Immature natural killer cell (primary cell): ENCODE measurements around the gene SLC24A3. TPM values are rescaled to one million over a fixed set of nuclear protein-coding genes. Genes with fewer than 3 reads are reported as not detected.
A peak's percentile ranks its signal among the peaks of the same experiment; 100 is the strongest.

Experiments
- DNase-seq, 3 donors: peaks; one replicate each; pipeline ENCODE4 v3.0.0; 2022; ENCODE audit warnings: mixed read lengths in 1 of 3
- H3K27ac Mint-ChIP-seq, 6 donors: one replicate each; pipeline ENCODE4 v1.8.0; 2020; ENCODE audit warnings: mixed read lengths in 6 of 6, mild to moderate bottlenecking in 5 of 6, inconsistent platforms in 4 of 6, moderate library complexity in 3 of 6
- H3K27me3 Mint-ChIP-seq, 3 donors: one replicate each; pipeline ENCODE4 v1.8.0; 2020 to 2021; ENCODE audit warnings: low read depth in 3 of 3, mild to moderate bottlenecking in 3 of 3, mixed read lengths in 3 of 3, moderate library complexity in 3 of 3, inconsistent platforms in 1 of 3
- H3K36me3 Mint-ChIP-seq, 3 donors: one replicate each; pipeline ENCODE4 v1.8.0; 2020; ENCODE audit warnings: mixed read lengths in 3 of 3, inconsistent platforms in 2 of 3, mild to moderate bottlenecking in 2 of 3
- H3K4me1 Mint-ChIP-seq, 2 donors: one replicate each; pipeline ENCODE4 v1.8.0; 2020; ENCODE audit warnings: inconsistent platforms in 2 of 2, mild to moderate bottlenecking in 2 of 2, mixed read lengths in 2 of 2, moderate library complexity in 1 of 2
- H3K4me3 Mint-ChIP-seq, 5 donors: one replicate each; pipeline ENCODE4 v1.8.0; 2020; ENCODE audit warnings: mild to moderate bottlenecking in 5 of 5, mixed read lengths in 5 of 5, inconsistent platforms in 3 of 5, moderate library complexity in 3 of 5
- H3K9me3 Mint-ChIP-seq, 6 donors: one replicate each; pipeline ENCODE4 v1.8.0; 2020; ENCODE audit warnings: mild to moderate bottlenecking in 6 of 6, mixed read lengths in 6 of 6, inconsistent platforms in 4 of 6, moderate library complexity in 3 of 6
- polyA plus RNA-seq, 3 donors: library from polyadenylated mRNA; unstranded; fragments of 300-500 nt; fragmentation: Illumina TruSeq; gene quantifications; one replicate each; pipeline ENCODE4 v1.2.3, GENCODE V29; 2021

The SLC24A3 gene
- polyA plus RNA-seq, 3 donors from 2014 or later, result 0.10 TPM; not detected in 2

GRCh38 chr20:19310541-19310940, 98.1 kb downstream of the SLC24A3 start:
- Mint-ChIP-seq H3K9me3 (no peaks in the 10 kb centered on the region), H3K36me3 (peaks cover 0 to 3% (median 0%) of the 10 kb centered on the region in 3 donors), H3K27ac (no peak overlapping the region), H3K4me3 (no peak overlapping the region), H3K27me3 (peaks cover 0 to 4% (median 0%) of the 10 kb centered on the region in 3 donors), H3K4me1 (peaks cover 11 to 12% of the 10 kb centered on the region in 2 donors)
- DNase-seq, result no peak

DNA sequence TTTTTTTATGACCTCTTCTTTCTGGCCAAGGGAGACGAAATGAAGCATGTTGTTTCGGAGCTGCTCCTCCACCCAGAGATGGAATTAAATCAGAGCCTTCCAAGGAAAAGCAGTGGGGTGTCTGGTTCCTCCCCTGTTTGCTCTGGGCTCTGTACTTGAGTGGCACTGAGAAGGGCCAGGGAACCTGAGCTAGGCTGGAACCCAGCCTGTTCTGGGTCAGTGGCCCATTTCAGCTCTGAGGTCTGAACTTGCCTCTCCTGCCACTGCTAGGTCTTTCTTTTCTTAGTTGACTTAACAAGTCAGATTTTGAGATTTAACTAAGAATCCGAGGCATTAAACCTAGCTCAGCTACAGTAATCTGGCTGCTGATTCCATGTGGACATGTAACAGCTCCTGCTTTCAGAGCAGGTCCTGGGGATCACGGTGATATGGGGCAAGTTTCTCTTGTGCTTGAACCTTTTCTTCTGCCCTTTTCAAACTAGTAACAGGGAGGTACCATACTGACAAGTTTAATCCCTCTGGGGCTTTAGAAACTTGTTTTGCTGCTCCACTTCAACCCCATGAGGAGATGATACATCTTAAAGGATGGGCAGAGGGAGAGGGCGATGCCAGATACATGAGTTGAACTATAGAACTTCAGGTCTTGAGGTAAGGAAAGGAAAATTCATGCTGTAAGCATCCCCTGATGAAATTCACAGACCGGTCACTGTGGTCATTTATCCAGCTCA, 101.1 kb downstream of the SLC24A3 start:
- Mint-ChIP-seq H3K9me3 (no peaks in the 10 kb centered on the region), H3K27ac (peak overlapping the region in 2 of 6 donors; percentile 50 to 51)
- DNase-seq, result no peak

GRCh38 chr20:19314621-19315020, 102.2 kb downstream of the SLC24A3 start:
- H3K9me3 Mint-ChIP-seq, result no peaks in the 10 kb centered on the region
- peaks cover 32 to 41% of the 10 kb centered on the region in 2 donors for H3K4me1 Mint-ChIP-seq
- H3K27ac Mint-ChIP-seq, result peak overlapping the region in 5 of 6 donors; percentile 66 to 89 (median 79)
- no peaks in the 10 kb centered on the region for H3K36me3 Mint-ChIP-seq
- H3K27me3 Mint-ChIP-seq, result peaks cover 0 to 3% (median 2%) of the 10 kb centered on the region in 3 donors
- H3K4me3 Mint-ChIP-seq, result no peak overlapping the region
- DNase-seq, result peak; percentile 43 to 52 (median 49)

More for the DNA sequence above, 101.1 kb downstream of the SLC24A3 start:
- Mint-ChIP-seq H3K27me3 (peaks cover 0 to 3% (median 0%) of the 10 kb centered on the region in 3 donors), H3K4me1 (peaks cover 32 to 35% of the 10 kb centered on the region in 2 donors), H3K4me3 (no peak overlapping the region), H3K36me3 (no peaks in the 10 kb centered on the region)

- Mint-ChIP-seq H3K27ac (peak overlapping the region; percentile 56 to 89 (median 79)), H3K27me3 (peaks cover 2 to 6% (median 6%) of the 10 kb centered on the region in 3 donors), H3K4me3 (peak overlapping the region; percentile 39 to 68 (median 64)), H3K9me3 (no peaks in the 10 kb centered on the region), H3K36me3 (no peaks in the 10 kb centered on the region), H3K4me1 (peaks cover 32 to 41% of the 10 kb centered on the region in 2 donors)
- peak; percentile 26 to 46 (median 30) for DNase-seq
Measured at GRCh38 chr20:19317237-19318069, 105.0 kb downstream of the SLC24A3 start.

DNA sequence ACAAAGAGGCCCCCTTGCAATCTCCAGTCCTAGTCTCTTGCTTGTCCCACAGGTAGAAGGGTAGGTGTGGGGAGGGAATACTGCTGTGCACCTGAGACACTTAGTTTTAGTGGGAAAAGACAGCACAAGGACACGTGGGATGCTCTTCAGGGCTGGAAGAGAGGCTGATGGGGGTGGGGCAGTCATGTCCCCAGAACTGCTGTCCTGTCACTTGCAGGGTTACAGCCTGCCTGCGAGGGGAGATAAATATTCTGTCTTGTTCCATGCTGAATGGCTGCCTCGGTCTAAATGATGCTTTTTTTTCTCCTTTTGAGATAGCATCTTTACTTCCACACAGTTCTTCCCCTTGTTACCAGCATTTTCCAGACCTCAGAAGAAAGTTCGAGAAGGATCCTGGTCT, 106.2 kb downstream of the SLC24A3 start:
- H3K4me1 Mint-ChIP-seq, result peaks cover 32 to 41% of the 10 kb centered on the region in 2 donors
- no peak for DNase-seq
- H3K36me3 Mint-ChIP-seq, result no peaks in the 10 kb centered on the region
- H3K9me3 Mint-ChIP-seq, result no peaks in the 10 kb centered on the region
- H3K4me3 Mint-ChIP-seq, result no peak overlapping the region
- H3K27me3 Mint-ChIP-seq, result peaks cover 2 to 8% (median 6%) of the 10 kb centered on the region in 3 donors
- H3K27ac Mint-ChIP-seq, result peak overlapping the region in 3 of 6 donors; percentile 14 to 41 (median 35)

DNA sequence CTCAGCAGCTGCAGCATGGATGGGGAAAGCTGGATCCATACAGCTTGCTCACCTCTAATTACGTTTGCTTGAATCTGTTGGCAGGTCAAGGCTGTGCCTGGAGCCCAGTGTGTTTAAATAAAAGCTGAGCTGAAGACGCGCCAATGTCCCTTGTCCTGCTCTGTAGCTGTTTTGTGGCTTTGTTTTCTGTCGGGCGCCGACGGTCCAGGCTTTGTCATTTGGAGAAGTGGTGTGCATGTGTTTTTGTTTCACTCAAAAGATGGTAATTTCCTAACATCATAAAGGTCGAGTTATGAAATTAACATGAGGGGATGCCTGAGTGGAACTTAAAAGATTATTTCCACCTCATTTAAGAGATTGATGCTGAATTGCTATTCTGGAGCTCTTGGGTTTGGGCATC, 107.6 kb downstream of the SLC24A3 start:
- Mint-ChIP-seq H3K27me3 (peaks cover 2 to 8% (median 6%) of the 10 kb centered on the region in 3 donors), H3K36me3 (no peaks in the 10 kb centered on the region), H3K4me1 (peaks cover 26 to 35% of the 10 kb centered on the region in 2 donors), H3K27ac (no peak overlapping the region), H3K9me3 (no peaks in the 10 kb centered on the region), H3K4me3 (no peak overlapping the region)
- DNase-seq, result no peak

DNA sequence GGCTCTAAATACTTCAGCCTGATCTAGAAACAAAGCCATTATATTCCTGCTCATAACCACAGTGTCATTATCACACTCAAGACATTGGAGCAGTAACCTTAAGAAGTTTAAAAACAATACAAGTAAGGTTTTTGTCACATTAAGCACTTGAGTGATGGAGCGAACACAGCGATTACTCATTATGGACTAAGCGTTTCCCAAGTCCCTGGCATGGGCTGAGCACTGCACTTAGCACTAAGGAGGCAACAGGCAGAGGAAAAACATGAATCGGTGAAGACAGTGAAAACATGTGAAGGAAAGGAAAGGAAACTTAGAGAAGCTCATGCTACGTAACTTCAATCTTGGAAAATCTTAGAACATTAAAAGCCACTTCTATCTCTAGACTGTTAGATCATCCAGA, 108.7 kb downstream of the SLC24A3 start:
- peaks cover 2 to 7% (median 5%) of the 10 kb centered on the region in 3 donors for H3K27me3 Mint-ChIP-seq
- no peaks in the 10 kb centered on the region for H3K9me3 Mint-ChIP-seq
- peaks cover 16 to 26% of the 10 kb centered on the region in 2 donors for H3K4me1 Mint-ChIP-seq
- no peak overlapping the region for H3K27ac Mint-ChIP-seq
- no peak for DNase-seq
- H3K36me3 Mint-ChIP-seq, result no peaks in the 10 kb centered on the region
- H3K4me3 Mint-ChIP-seq, result no peak overlapping the region

- H3K27ac Mint-ChIP-seq, result no peak overlapping the region
Measured at GRCh38 chr20:19322061-19322985, 109.9 kb downstream of the SLC24A3 start.

GRCh38 chr20:19327401-19327800, 115.0 kb downstream of the SLC24A3 start:
- Mint-ChIP-seq H3K4me3 (no peak overlapping the region), H3K36me3 (no peaks in the 10 kb centered on the region), H3K27me3 (peaks cover 0 to 12% (median 6%) of the 10 kb centered on the region in 3 donors), H3K9me3 (peaks cover 0 to 5% (median 0%) of the 10 kb centered on the region in 6 donors), H3K27ac (peak overlapping the region in 1 of 6 donors; percentile 28), H3K4me1 (no peaks in the 10 kb centered on the region)
- peak in 1 of 3 donors; percentile 16 for DNase-seq

More at GRCh38 chr20:19322061-19322985, 109.9 kb downstream of the SLC24A3 start:
- Mint-ChIP-seq H3K4me3 (no peak overlapping the region), H3K9me3 (no peaks in the 10 kb centered on the region), H3K27me3 (peaks cover 2 to 7% (median 6%) of the 10 kb centered on the region in 3 donors), H3K36me3 (no peaks in the 10 kb centered on the region), H3K4me1 (peaks cover 9 to 18% of the 10 kb centered on the region in 2 donors)
- DNase-seq, result no peak

DNA sequence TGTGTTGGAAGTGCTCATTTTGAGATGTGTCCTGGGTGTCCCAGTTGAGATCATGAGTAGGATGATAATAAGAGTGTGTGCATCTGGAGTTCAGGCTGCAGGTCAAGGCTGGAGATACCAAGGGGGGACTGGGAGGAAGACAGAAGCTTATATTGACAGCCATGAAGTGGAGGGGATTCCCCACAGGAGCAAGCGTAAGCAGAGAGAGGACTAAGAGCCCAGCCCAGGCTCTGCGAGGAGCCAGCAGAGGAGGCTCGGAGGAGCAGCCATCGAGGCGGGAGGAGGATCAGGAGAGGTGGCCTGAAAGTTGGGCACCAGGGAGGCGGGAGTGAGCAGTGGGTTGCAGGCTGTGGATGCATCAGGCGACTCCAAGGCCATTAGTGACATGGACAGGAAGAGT, 116.2 kb downstream of the SLC24A3 start:
- no peaks in the 10 kb centered on the region for H3K4me1 Mint-ChIP-seq
- no peak overlapping the region for H3K4me3 Mint-ChIP-seq
- no peaks in the 10 kb centered on the region for H3K36me3 Mint-ChIP-seq
- H3K27ac Mint-ChIP-seq, result peak overlapping the region in 1 of 6 donors; percentile 15
- H3K9me3 Mint-ChIP-seq, result peaks cover 0 to 7% (median 0%) of the 10 kb centered on the region in 6 donors
- DNase-seq, result no peak
- H3K27me3 Mint-ChIP-seq, result peaks cover 0 to 12% (median 4%) of the 10 kb centered on the region in 3 donors

DNA sequence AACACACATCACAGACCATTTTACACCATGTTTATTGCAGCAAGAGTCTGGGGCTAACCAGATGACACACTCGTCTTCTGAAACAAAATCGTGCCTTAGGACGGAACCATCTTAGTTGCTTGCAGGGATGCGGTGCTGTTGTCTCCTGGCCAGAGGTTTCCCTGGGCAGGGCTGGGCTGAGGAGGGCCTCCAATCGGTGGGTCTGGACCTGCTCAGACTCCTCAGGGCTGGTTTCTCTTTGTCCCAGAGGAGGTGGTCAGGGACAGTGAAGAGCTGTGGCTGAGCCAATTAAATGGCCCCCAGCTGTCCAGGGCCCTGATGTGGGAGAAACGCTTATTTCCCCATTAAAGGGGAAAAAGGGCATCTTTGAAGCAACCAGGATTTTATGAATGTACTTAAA, 117.6 kb downstream of the SLC24A3 start:
- H3K9me3 Mint-ChIP-seq, result peaks cover 0 to 7% (median 0%) of the 10 kb centered on the region in 6 donors
- no peaks in the 10 kb centered on the region for H3K36me3 Mint-ChIP-seq
- DNase-seq, result no peak
- H3K27me3 Mint-ChIP-seq, result peaks cover 0 to 12% (median 4%) of the 10 kb centered on the region in 3 donors
- H3K4me3 Mint-ChIP-seq, result no peak overlapping the region
- no peak overlapping the region for H3K27ac Mint-ChIP-seq
- H3K4me1 Mint-ChIP-seq, result no peaks in the 10 kb centered on the region

GRCh38 chr20:19330731-19331130, 118.3 kb downstream of the SLC24A3 start:
- DNase-seq, result no peak
- Mint-ChIP-seq H3K4me1 (no peaks in the 10 kb centered on the region), H3K27me3 (peaks cover 0 to 10% (median 4%) of the 10 kb centered on the region in 3 donors), H3K9me3 (peaks cover 0 to 7% (median 0%) of the 10 kb centered on the region in 6 donors), H3K36me3 (no peaks in the 10 kb centered on the region), H3K4me3 (no peak overlapping the region), H3K27ac (no peak overlapping the region)

DNA sequence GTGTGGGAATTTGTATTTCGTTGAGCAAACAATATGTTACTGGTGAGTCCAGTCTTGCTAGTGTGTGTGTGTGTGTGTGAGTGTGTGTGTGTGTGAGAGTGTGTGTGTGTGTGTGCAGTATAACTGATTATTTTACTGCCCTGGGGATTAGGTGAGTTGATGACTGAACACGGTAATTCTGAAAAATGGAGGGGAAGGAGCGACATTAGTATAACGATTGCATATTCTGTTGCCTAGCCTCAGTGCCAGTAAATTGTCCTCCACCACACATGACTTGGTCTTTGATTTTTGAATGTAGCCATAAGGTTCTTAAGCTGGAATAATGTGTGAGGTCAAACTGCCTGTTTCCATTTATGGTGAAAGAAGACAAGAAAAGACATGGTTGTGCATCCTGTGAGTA, 121.1 kb downstream of the SLC24A3 start:
- no peaks in the 10 kb centered on the region for H3K4me1 Mint-ChIP-seq
- no peaks in the 10 kb centered on the region for H3K36me3 Mint-ChIP-seq
- peaks cover 0 to 10% (median 3%) of the 10 kb centered on the region in 3 donors for H3K27me3 Mint-ChIP-seq
- DNase-seq, result no peak
- H3K4me3 Mint-ChIP-seq, result no peak overlapping the region
- peaks cover 0 to 7% (median 0%) of the 10 kb centered on the region in 6 donors for H3K9me3 Mint-ChIP-seq
- no peak overlapping the region for H3K27ac Mint-ChIP-seq
